ENCODE measurements around the gene TRIM46.

DNA sequence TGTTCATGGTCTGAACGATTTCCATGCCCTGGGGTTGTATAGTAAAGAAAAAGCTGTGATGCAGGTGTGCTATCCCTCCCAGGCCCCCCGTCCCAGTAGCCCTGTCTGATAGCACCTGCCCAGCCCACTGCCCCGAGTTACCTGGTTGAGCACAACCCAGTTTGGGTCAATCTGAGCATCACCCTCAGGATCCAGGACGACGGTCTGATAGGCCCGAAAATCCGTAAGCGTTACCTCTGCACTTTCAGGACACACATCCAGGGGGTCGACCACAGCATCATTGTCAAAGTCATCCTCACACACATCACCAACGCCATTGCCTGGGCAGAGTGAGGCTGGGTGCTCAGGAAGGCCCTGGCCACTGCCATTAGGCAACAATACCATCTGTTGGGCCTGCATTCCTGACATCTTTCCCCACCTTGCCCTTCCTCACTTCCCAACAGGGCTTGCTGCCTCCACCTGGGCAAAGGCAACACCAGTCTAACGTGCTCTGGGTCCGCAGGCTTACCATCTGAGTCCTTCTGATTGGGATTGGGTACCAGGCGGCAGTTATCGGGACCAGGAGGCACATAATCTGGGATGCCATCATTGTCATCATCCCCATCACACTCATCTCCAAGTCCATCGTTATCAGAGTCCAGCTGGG is 24.4 kb downstream of the TRIM46 start:
- TF ChIP-seq, protein P1, sequence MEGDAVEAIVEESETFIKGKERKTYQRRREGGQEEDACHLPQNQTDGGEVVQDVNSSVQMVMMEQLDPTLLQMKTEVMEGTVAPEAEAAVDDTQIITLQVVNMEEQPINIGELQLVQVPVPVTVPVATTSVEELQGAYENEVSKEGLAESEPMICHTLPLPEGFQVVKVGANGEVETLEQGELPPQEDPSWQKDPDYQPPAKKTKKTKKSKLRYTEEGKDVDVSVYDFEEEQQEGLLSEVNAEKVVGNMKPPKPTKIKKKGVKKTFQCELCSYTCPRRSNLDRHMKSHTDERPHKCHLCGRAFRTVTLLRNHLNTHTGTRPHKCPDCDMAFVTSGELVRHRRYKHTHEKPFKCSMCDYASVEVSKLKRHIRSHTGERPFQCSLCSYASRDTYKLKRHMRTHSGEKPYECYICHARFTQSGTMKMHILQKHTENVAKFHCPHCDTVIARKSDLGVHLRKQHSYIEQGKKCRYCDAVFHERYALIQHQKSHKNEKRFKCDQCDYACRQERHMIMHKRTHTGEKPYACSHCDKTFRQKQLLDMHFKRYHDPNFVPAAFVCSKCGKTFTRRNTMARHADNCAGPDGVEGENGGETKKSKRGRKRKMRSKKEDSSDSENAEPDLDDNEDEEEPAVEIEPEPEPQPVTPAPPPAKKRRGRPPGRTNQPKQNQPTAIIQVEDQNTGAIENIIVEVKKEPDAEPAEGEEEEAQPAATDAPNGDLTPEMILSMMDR (conservative IDR thresholded peaks at IDR 0.05; ENCODE audit: low read depth in 2 of 2), result no peak
- TF ChIP-seq EZH2phosphoT487 (IDR thresholded peaks at IDR 0.05; ENCODE audit: unreplicated experiment) (no peak), CREB1 (CRISPR knock-in tag; IDR thresholded peaks at IDR 0.05; ENCODE audit: low read depth) (no peak), JUNB (IDR thresholded peaks at IDR 0.05; ENCODE audit: unreplicated experiment) (no peak), EZH2 (IDR thresholded peaks at IDR 0.05; ENCODE audit: low read depth, unreplicated experiment) (no peak), REST (IDR thresholded peaks at IDR 0.05; ENCODE audit: unreplicated experiment) (no peak), POLR2AphosphoS5 (IDR thresholded peaks at IDR 0.05; ENCODE audit: low read depth) (0 out of 2 replicates have a peak, but pooled peaks have one; percentile 23), ZNF114 (CRISPR knock-in tag; IDR thresholded peaks at IDR 0.05) (no peak), ZNF331 (CRISPR knock-in tag; IDR thresholded peaks at IDR 0.05; ENCODE audit: low read depth) (no peak)
- TF ChIP-seq, protein P2, sequence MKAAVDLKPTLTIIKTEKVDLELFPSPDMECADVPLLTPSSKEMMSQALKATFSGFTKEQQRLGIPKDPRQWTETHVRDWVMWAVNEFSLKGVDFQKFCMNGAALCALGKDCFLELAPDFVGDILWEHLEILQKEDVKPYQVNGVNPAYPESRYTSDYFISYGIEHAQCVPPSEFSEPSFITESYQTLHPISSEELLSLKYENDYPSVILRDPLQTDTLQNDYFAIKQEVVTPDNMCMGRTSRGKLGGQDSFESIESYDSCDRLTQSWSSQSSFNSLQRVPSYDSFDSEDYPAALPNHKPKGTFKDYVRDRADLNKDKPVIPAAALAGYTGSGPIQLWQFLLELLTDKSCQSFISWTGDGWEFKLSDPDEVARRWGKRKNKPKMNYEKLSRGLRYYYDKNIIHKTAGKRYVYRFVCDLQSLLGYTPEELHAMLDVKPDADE (IDR thresholded peaks at IDR 0.05), result no peak

Data from GM23338 (cell line).